Neural progenitor cell (in vitro differentiated cells): ENCODE data around the gene PIGK. TPM values are rescaled to one million over a fixed set of nuclear protein-coding genes. Genes with fewer than 3 reads are reported as not detected.

Source experiments
- DNase-seq: peaks from one replicate; pipeline ENCODE4 v3.0.0-alpha.2; 2016; ENCODE audit warnings: low spot score
- H2AFZ ChIP-seq: fragments of 200-600 bp; sonication (generic); replicated peaks from 2 replicates; pipeline ENCODE4 v1.6.1; 2016; ENCODE audit warnings: antibody characterized with exemption
- H3F3A ChIP-seq: fragments of 200-600 bp; sonication (generic); 2 replicates; pipeline ENCODE4 v1.6.1; 2016; ENCODE audit warnings: antibody characterized with exemption, low read depth
- H3K27ac ChIP-seq: fragments of 200-600 bp; sonication (generic); 2 replicates; pipeline ENCODE4 v1.5.1; 2016; ENCODE audit warnings: mild to moderate bottlenecking
- H3K27me3 ChIP-seq: fragments of 200-600 bp; sonication (generic); 2 replicates; pipeline ENCODE4 v1.6.1; 2016; ENCODE audit warnings: mild to moderate bottlenecking, moderate library complexity
- H3K36me3 ChIP-seq: fragments of 200-600 bp; sonication (generic); 2 replicates; pipeline ENCODE4 v1.5.1; 2016
- H3K4me1 ChIP-seq: fragments of 200-600 bp; sonication (generic); 2 replicates; pipeline ENCODE4 v1.6.1; 2016; ENCODE audit warnings: mixed run types
- H3K4me2 ChIP-seq: fragments of 200-600 bp; sonication (generic); 2 replicates; pipeline ENCODE4 v1.6.1; 2016
- H3K4me3 ChIP-seq: fragments of 200-600 bp; sonication (generic); 2 replicates; pipeline ENCODE4 v1.5.1; 2016
- H3K79me2 ChIP-seq: fragments of 200-600 bp; sonication (generic); 2 replicates; pipeline ENCODE4 v1.6.1; 2016; ENCODE audit warnings: low read depth
- H3K9ac ChIP-seq: fragments of 200-600 bp; sonication (generic); 2 replicates; pipeline ENCODE4 v1.6.1; 2016
- H3K9me3 ChIP-seq: fragments of 200-600 bp; sonication (generic); 2 replicates; pipeline ENCODE4 v1.5.1; 2016; ENCODE audit warnings: low read depth
- H4K20me1 ChIP-seq: fragments of 200-600 bp; sonication (generic); 2 replicates; pipeline ENCODE4 v1.6.1; 2016; ENCODE audit warnings: low read depth
- H3K27ac Mint-ChIP-seq: 3 replicates; pipeline ENCODE4 v1.8.0; 2021; ENCODE audit warnings: mixed read lengths
- H3K27me3 Mint-ChIP-seq: 2 replicates; pipeline ENCODE4 v1.8.0; 2022; ENCODE audit warnings: low read depth, mild to moderate bottlenecking, inconsistent platforms, moderate library complexity, mixed read lengths; ENCODE audit not compliant: insufficient read depth
- H3K36me3 Mint-ChIP-seq: 3 replicates; pipeline ENCODE4 v1.8.0; 2021; ENCODE audit warnings: mixed read lengths
- H3K4me1 Mint-ChIP-seq: 3 replicates; pipeline ENCODE4 v1.8.0; 2021; ENCODE audit warnings: mixed read lengths
- H3K4me3 Mint-ChIP-seq: 3 replicates; pipeline ENCODE4 v1.8.0; 2021; ENCODE audit warnings: mild to moderate bottlenecking, moderate library complexity, mixed read lengths
- H3K9me3 Mint-ChIP-seq: 3 replicates; pipeline ENCODE4 v1.8.0; 2020; ENCODE audit warnings: mixed read lengths
- CTCF ChIP-seq: fragments of 200-600 bp; sonication (generic); IDR thresholded peaks from 2 replicates; pipeline ENCODE4 v1.5.1; 2017; ENCODE audit warnings: antibody characterized with exemption, mild to moderate bottlenecking
- EZH2 ChIP-seq: fragments of 200-600 bp; sonication (generic); IDR thresholded peaks from 2 replicates; pipeline ENCODE4 v1.6.1; 2017; ENCODE audit warnings: antibody characterized with exemption, mild to moderate bottlenecking, moderate library complexity
- EZH2phosphoT487 ChIP-seq: fragments of 200-600 bp; sonication (generic); IDR thresholded peaks from 2 replicates; pipeline ENCODE4 v1.6.1; 2017; ENCODE audit warnings: antibody characterized with exemption
- microRNA-seq: library from miRNA; unstranded; fragments of <30 nt; microRNA quantifications from one replicate; pipeline ENCODE4, GENCODE V29; 2016
- small RNA-seq: library from RNA; depleted of rRNA; stranded (forward); fragments of <200 nt; gene quantifications from one replicate; pipeline ENCODE3, GENCODE V24; 2015
- total RNA-seq: library from RNA; depleted of rRNA; stranded (reverse); fragments of >200 nt; gene quantifications from 2 replicates; pipeline ENCODE4 v1.2.3, GENCODE V29; 2015; ENCODE audit warnings: low replicate concordance

Gene PIGK
- total RNA-seq, 1 donor from 2014 or later: 44.1 TPM

- H3F3A ChIP-seq: no peaks in the 10 kb centered on the region
- no peak overlapping the region for H3K4me3 Mint-ChIP-seq
- no peaks in the 10 kb centered on the region for H3K27me3 ChIP-seq
- H3K9me3 ChIP-seq: peaks cover 6% of the 10 kb centered on the region
- H3K27me3 Mint-ChIP-seq: peaks cover 4% of the 10 kb centered on the region
- peaks cover 8% of the 10 kb centered on the region for H3K36me3 Mint-ChIP-seq
- H2AFZ ChIP-seq: no peak overlapping the region
- TF ChIP-seq EZH2phosphoT487 (no peak), CTCF (no peak), EZH2 (no peak)
- peaks cover 5% of the 10 kb centered on the region for H3K4me1 Mint-ChIP-seq
- H3K9ac ChIP-seq: no peak overlapping the region
- H3K27ac ChIP-seq: no peak overlapping the region
- no peak for DNase-seq
- peaks cover 3% of the 10 kb centered on the region for H4K20me1 ChIP-seq
- H3K27ac Mint-ChIP-seq: no peak overlapping the region
- no peaks in the 10 kb centered on the region for H3K9me3 Mint-ChIP-seq
- no peaks in the 10 kb centered on the region for H3K36me3 ChIP-seq
- H3K4me3 ChIP-seq: no peak overlapping the region
- no peaks in the 10 kb centered on the region for H3K4me1 ChIP-seq
- no peak overlapping the region for H3K4me2 ChIP-seq
- H3K79me2 ChIP-seq: no peaks in the 10 kb centered on the region
Observed at GRCh38 chr1:77039739-77040138, 179.5 kb downstream of the PIGK start.

GRCh38 chr1:77039111-77039510, 180.1 kb downstream of the PIGK start:
- peaks cover 6% of the 10 kb centered on the region for H3K9me3 ChIP-seq
- H3F3A ChIP-seq: no peaks in the 10 kb centered on the region
- Mint-ChIP-seq H3K4me3 (no peak overlapping the region), H3K4me1 (peaks cover 5% of the 10 kb centered on the region), H3K27ac (no peak overlapping the region), H3K9me3 (no peaks in the 10 kb centered on the region), H3K27me3 (peaks cover 4% of the 10 kb centered on the region), H3K36me3 (peaks cover 8% of the 10 kb centered on the region)
- peaks cover 4% of the 10 kb centered on the region for H4K20me1 ChIP-seq
- no peaks in the 10 kb centered on the region for H3K4me1 ChIP-seq
- no peaks in the 10 kb centered on the region for H3K36me3 ChIP-seq
- no peaks in the 10 kb centered on the region for H3K79me2 ChIP-seq
- no peak overlapping the region for H3K4me2 ChIP-seq
- H2AFZ ChIP-seq: no peak overlapping the region
- H3K27me3 ChIP-seq: no peaks in the 10 kb centered on the region
- H3K4me3 ChIP-seq: no peak overlapping the region
- no peak for DNase-seq
- no peak for TF ChIP-seq EZH2phosphoT487
- TF ChIP-seq CTCF: no peak
- no peak for TF ChIP-seq EZH2
- H3K27ac ChIP-seq: no peak overlapping the region
- H3K9ac ChIP-seq: no peak overlapping the region

Small RNAs within 50 kb of the gene (microRNA-seq; reads per million reads assigned to microRNA genes)
- gene MIR7156: 1.1 reads per million

Small RNAs within 50 kb of the gene (small RNA-seq; reads per million reads assigned to genes)
- not detected for gene MIR7156

Other genes with a start within 250 kb of the PIGK start
- 1.5 and 1.8 TPM in 2 replicates for gene AK5, start 62.6 kb upstream of the PIGK start, total RNA-seq